ENCODE results near the gene DISC1. TPM values are rescaled to one million over a fixed set of nuclear protein-coding genes. Genes with fewer than 3 reads are reported as not detected.

The DISC1 gene
- polyA plus RNA-seq, 3 donors: 5.5 to 14.7 (median 5.8) TPM

DNA sequence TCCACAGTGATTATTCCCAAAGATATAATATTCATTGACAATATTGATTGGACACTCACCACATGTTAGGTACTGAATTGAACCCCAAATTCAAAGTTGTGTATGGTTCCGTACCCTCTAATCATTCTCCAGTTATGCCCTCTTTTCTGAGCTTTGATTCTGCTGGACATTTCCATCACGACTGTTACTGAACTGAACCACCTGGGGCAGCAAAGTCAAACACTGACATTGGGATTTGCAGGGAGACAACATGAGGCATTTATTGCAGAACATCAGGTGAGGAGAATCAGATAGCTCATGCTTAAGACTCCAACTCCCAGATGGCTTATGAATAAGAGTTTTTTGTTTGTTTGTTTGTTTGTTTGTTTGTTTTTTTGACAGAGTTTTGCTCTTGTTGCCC lies 420.9 kb downstream of the DISC1 start:
- peaks cover 0 to 3% (median 1%) of the 10 kb centered on the region in 3 donors for H3K27me3 Mint-ChIP-seq (ENCODE audit: low read depth in 3 of 3)
- 100% methylated on average over 1 of the region's 2 CpGs for whole genome bisulfite sequencing (ENCODE audit: insufficient coverage)
- DNase-seq: no peak

DNA sequence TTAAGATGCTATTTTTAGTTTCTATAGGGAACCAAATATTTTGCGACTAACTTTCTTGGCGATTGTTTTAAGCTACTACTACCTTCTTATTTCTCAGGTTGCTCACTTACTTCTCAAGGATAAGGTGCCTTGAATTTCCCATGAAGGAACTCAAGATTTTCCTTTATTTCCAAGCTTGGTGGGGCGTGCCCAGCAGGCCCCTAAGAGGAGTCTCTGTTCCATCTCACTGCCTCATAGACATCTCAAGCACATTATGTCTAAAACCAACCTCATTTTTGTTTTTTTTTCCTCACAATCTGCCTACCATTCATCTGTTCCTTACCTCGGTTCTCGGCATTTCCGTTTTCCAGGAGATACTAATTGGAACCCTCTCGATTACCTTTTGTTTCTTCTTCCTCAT lies 421.9 kb downstream of the DISC1 start:
- no peaks in the 10 kb centered on the region for H3K9me3 ChIP-seq (replicated peaks in 1 of 2; ENCODE audit: control insufficient read depth in 1 of 2, insufficient read depth in 1 of 2, low read length in 2 of 2)
- Mint-ChIP-seq H3K9me3 (peaks cover 0 to 3% (median 1%) of the 10 kb centered on the region in 7 donors), H3K27ac (no peak overlapping the region), H3K36me3 (peaks cover 3% of the 10 kb centered on the region in 2 donors), H3K4me3 (no peak overlapping the region), H3K27me3 (ENCODE audit: low read depth in 3 of 3) (peaks cover 0 to 3% (median 1%) of the 10 kb centered on the region in 3 donors), H3K4me1 (peaks cover 14% of the 10 kb centered on the region)
- no peaks in the 10 kb centered on the region for H3K79me2 ChIP-seq (ENCODE audit: insufficient read depth, low read length)
- H3K4me3 ChIP-seq (replicated peaks in 1 of 3; ENCODE audit: low read depth in 2 of 3, low read length in 3 of 3): no peak overlapping the region
- H3K9ac ChIP-seq (ENCODE audit: insufficient read depth, low read length, poor library complexity, severe bottlenecking): no peak overlapping the region
- TF ChIP-seq, protein P1, sequence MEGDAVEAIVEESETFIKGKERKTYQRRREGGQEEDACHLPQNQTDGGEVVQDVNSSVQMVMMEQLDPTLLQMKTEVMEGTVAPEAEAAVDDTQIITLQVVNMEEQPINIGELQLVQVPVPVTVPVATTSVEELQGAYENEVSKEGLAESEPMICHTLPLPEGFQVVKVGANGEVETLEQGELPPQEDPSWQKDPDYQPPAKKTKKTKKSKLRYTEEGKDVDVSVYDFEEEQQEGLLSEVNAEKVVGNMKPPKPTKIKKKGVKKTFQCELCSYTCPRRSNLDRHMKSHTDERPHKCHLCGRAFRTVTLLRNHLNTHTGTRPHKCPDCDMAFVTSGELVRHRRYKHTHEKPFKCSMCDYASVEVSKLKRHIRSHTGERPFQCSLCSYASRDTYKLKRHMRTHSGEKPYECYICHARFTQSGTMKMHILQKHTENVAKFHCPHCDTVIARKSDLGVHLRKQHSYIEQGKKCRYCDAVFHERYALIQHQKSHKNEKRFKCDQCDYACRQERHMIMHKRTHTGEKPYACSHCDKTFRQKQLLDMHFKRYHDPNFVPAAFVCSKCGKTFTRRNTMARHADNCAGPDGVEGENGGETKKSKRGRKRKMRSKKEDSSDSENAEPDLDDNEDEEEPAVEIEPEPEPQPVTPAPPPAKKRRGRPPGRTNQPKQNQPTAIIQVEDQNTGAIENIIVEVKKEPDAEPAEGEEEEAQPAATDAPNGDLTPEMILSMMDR (IDR thresholded peaks at IDR 0.05): no peak
- no peaks in the 10 kb centered on the region for H3K27me3 ChIP-seq (ENCODE audit: control insufficient read depth in 2 of 2, insufficient read depth in 2 of 2, low read length in 2 of 2)
- no peak for DNase-seq
- peaks cover 10% of the 10 kb centered on the region in 2 donors for H3K4me1 ChIP-seq (ENCODE audit: control insufficient read depth in 1 of 2, insufficient read depth in 2 of 2, low read length in 2 of 2)
- H2AFZ ChIP-seq (ENCODE audit: insufficient read depth, low read depth, low read length, poor library complexity, severe bottlenecking): no peak overlapping the region
- no peak overlapping the region for H3K27ac ChIP-seq (ENCODE audit: low read depth in 1 of 2, low read length in 2 of 2)
- H4K20me1 ChIP-seq (ENCODE audit: insufficient read depth, low read length): no peaks in the 10 kb centered on the region
- WGBS (ENCODE audit: insufficient coverage): 98% methylated on average over 4 of the region's 7 CpGs
- no peaks in the 10 kb centered on the region for H3K36me3 ChIP-seq (replicated peaks in 1 of 2; ENCODE audit: control insufficient read depth in 1 of 2, insufficient read depth in 2 of 2, low read length in 2 of 2)
- H3K4me2 ChIP-seq (replicated peaks; ENCODE audit: extremely low read depth, low read length, poor library complexity, severe bottlenecking): no peak overlapping the region
- intact Hi-C loops (cut with micrococcal nuclease): no loop called here

More for the DNA sequence above, 420.9 kb downstream of the DISC1 start:
- no peaks in the 10 kb centered on the region for H4K20me1 ChIP-seq (ENCODE audit: insufficient read depth, low read length)
- no peaks in the 10 kb centered on the region for H3K36me3 ChIP-seq (replicated peaks in 1 of 2; ENCODE audit: control insufficient read depth in 1 of 2, insufficient read depth in 2 of 2, low read length in 2 of 2)
- H3K27ac Mint-ChIP-seq: no peak overlapping the region
- peaks cover 3% of the 10 kb centered on the region in 2 donors for H3K36me3 Mint-ChIP-seq
- H3K4me1 ChIP-seq (ENCODE audit: control insufficient read depth in 1 of 2, insufficient read depth in 2 of 2, low read length in 2 of 2): peaks cover 10% of the 10 kb centered on the region in 2 donors
- no peaks in the 10 kb centered on the region for H3K79me2 ChIP-seq (ENCODE audit: insufficient read depth, low read length)
- no peak overlapping the region for H3K4me3 Mint-ChIP-seq
- no peak overlapping the region for H3K9ac ChIP-seq (ENCODE audit: insufficient read depth, low read length, poor library complexity, severe bottlenecking)
- H3K4me1 Mint-ChIP-seq: peaks cover 14% of the 10 kb centered on the region
- peaks cover 0 to 4% (median 2%) of the 10 kb centered on the region in 7 donors for H3K9me3 Mint-ChIP-seq
- H3K4me2 ChIP-seq (replicated peaks; ENCODE audit: extremely low read depth, low read length, poor library complexity, severe bottlenecking): no peak overlapping the region
- H3K4me3 ChIP-seq (replicated peaks in 1 of 3; ENCODE audit: low read depth in 2 of 3, low read length in 3 of 3): no peak overlapping the region
- intact Hi-C loops (cut with micrococcal nuclease): no loop called here
- H3K27me3 ChIP-seq (ENCODE audit: control insufficient read depth in 2 of 2, insufficient read depth in 2 of 2, low read length in 2 of 2): no peaks in the 10 kb centered on the region
- no peak overlapping the region for H2AFZ ChIP-seq (ENCODE audit: insufficient read depth, low read depth, low read length, poor library complexity, severe bottlenecking)
- H3K9me3 ChIP-seq (replicated peaks in 1 of 2; ENCODE audit: control insufficient read depth in 1 of 2, insufficient read depth in 1 of 2, low read length in 2 of 2): no peaks in the 10 kb centered on the region
- TF ChIP-seq, protein P1 (IDR thresholded peaks at IDR 0.05): no peak
- no peak overlapping the region for H3K27ac ChIP-seq (ENCODE audit: low read depth in 1 of 2, low read length in 2 of 2)

Measured in CD14-positive monocyte (primary cell).